ENCODE measurements around the gene HSD17B12. TPM values are rescaled to one million over a fixed set of nuclear protein-coding genes. Genes with fewer than 3 reads are reported as not detected.
"Not testable (repeated sequence)": the region's sequence is repeated elsewhere in the genome, so short reads cannot be mapped to it uniquely, and the experiment has no call there.

The HSD17B12 gene
- total RNA-seq, 6 donors from 2014 or later, result 26.6 to 107 (median 74.4) TPM

GRCh38 chr11:43649501-43649900 lies 31.0 kb upstream of the HSD17B12 start:
- Histone ChIP-seq H3K9me3 (no peaks in the 10 kb centered on the region), H3K27me3 (no peaks in the 10 kb centered on the region), H3K4me1 (peaks cover 7 to 15% (median 9%) of the 10 kb centered on the region in 4 donors), H3K36me3 (no peaks in the 10 kb centered on the region), H3K4me3 (no peak overlapping the region), H3K27ac (no peak overlapping the region)
- 88 to 98% methylated on average over 4 of the region's 4 CpGs for WGBS, 2 donors
- TF ChIP-seq EP300 (IDR thresholded peaks at IDR 0.05) (no peak), CTCF (IDR thresholded peaks at IDR 0.05) (no peak), POLR2A (IDR thresholded peaks at IDR 0.05) (no peak), POLR2AphosphoS5 (IDR thresholded peaks at IDR 0.05) (no peak)
- ATAC-seq (ENCODE audit: low FRiP score in 2 of 2) (no peak), DNase-seq (no peak)

GRCh38 chr11:43649921-43650320 lies 30.6 kb upstream of the HSD17B12 start:
- WGBS, 2 donors, result 100% methylated on average over 1 of the region's 1 CpG
- no peak overlapping the region for H3K4me3 ChIP-seq
- H3K4me1 ChIP-seq, result peaks cover 3 to 11% (median 5%) of the 10 kb centered on the region in 4 donors
- no peaks in the 10 kb centered on the region for H3K36me3 ChIP-seq
- no peak overlapping the region for H3K27ac ChIP-seq
- ATAC-seq (ENCODE audit: low FRiP score in 2 of 2), result no peak
- no peaks in the 10 kb centered on the region for H3K27me3 ChIP-seq
- no peaks in the 10 kb centered on the region for H3K9me3 ChIP-seq
- no peak for DNase-seq
- no peak for TF ChIP-seq EP300 (IDR thresholded peaks at IDR 0.05)
- no peak for TF ChIP-seq POLR2AphosphoS5 (IDR thresholded peaks at IDR 0.05)

- H3K4me3 ChIP-seq; H3K4me1 ChIP-seq; H3K27me3 ChIP-seq; H3K27ac ChIP-seq; H3K9me3 ChIP-seq; H3K36me3 ChIP-seq; ATAC-seq (ENCODE audit: low FRiP score in 2 of 2); DNase-seq: not testable (repeated sequence)
- WGBS, 2 donors, result 82 to 87% methylated on average over 9 of the region's 9 CpGs
Observed at GRCh38 chr11:43663018-43663417, 17.5 kb upstream of the HSD17B12 start.

- Histone ChIP-seq H3K4me1 (no peaks in the 10 kb centered on the region), H3K4me3 (no peak overlapping the region), H3K9me3 (no peaks in the 10 kb centered on the region), H3K36me3 (no peaks in the 10 kb centered on the region), H3K27me3 (no peaks in the 10 kb centered on the region), H3K27ac (no peak overlapping the region)
- ATAC-seq (ENCODE audit: low FRiP score in 2 of 2) (no peak), DNase-seq (no peak)
- no peak for TF ChIP-seq CTCF (IDR thresholded peaks at IDR 0.05)
- TF ChIP-seq EP300 (IDR thresholded peaks at IDR 0.05), result no peak
- TF ChIP-seq POLR2A (IDR thresholded peaks at IDR 0.05), result no peak
- no peak for TF ChIP-seq POLR2AphosphoS5 (IDR thresholded peaks at IDR 0.05)
- WGBS, 2 donors, result 75 to 82% methylated on average over 1 of the region's 1 CpG
Observed at GRCh38 chr11:43664295-43664694, 16.2 kb upstream of the HSD17B12 start.

- H3K4me1 ChIP-seq; H3K4me3 ChIP-seq; H3K27me3 ChIP-seq; DNase-seq; H3K9me3 ChIP-seq; ATAC-seq (ENCODE audit: low FRiP score in 2 of 2); H3K36me3 ChIP-seq; H3K27ac ChIP-seq: not testable (repeated sequence)
- WGBS, 2 donors, result 82 to 83% methylated on average over 5 to 6 of the region's 6 CpGs
Observed at GRCh38 chr11:43671284-43671683, 9.3 kb upstream of the HSD17B12 start.

- no peaks in the 10 kb centered on the region for H3K4me1 ChIP-seq
- no peak overlapping the region for H3K4me3 ChIP-seq
- ATAC-seq (ENCODE audit: low FRiP score in 2 of 2) (no peak), DNase-seq (no peak)
- no peaks in the 10 kb centered on the region for H3K27me3 ChIP-seq
- H3K36me3 ChIP-seq, result no peaks in the 10 kb centered on the region
- 50% methylated on average over 3 of the region's 3 CpGs for WGBS, 2 donors
- no peaks in the 10 kb centered on the region for H3K9me3 ChIP-seq
- no peak overlapping the region for H3K27ac ChIP-seq
- no peak for TF ChIP-seq POLR2A (IDR thresholded peaks at IDR 0.05)
- no peak for TF ChIP-seq POLR2AphosphoS5 (IDR thresholded peaks at IDR 0.05)
- no peak for TF ChIP-seq EP300 (IDR thresholded peaks at IDR 0.05)
- no peak for TF ChIP-seq CTCF (IDR thresholded peaks at IDR 0.05)
Observed at GRCh38 chr11:43674560-43674959, 6.0 kb upstream of the HSD17B12 start.
